Fibroblast of upper back skin (primary cell): ENCODE data around the gene SYT7.
"Not testable (repeated sequence)": the region's sequence is repeated elsewhere in the genome, so short reads cannot be mapped to it uniquely, and the experiment has no call there.

Experiments
- DNase-seq: peaks from one replicate; pipeline ENCODE4 v3.0.0-alpha.2; 2013

SYT7 gene

GRCh38 chr11:61494381-61494961, 86.4 kb downstream of the SYT7 start:
- DNase-seq: no peak

- DNase-seq: no peak
Observed at GRCh38 chr11:61491736-61492395, 89.0 kb downstream of the SYT7 start.

DNA sequence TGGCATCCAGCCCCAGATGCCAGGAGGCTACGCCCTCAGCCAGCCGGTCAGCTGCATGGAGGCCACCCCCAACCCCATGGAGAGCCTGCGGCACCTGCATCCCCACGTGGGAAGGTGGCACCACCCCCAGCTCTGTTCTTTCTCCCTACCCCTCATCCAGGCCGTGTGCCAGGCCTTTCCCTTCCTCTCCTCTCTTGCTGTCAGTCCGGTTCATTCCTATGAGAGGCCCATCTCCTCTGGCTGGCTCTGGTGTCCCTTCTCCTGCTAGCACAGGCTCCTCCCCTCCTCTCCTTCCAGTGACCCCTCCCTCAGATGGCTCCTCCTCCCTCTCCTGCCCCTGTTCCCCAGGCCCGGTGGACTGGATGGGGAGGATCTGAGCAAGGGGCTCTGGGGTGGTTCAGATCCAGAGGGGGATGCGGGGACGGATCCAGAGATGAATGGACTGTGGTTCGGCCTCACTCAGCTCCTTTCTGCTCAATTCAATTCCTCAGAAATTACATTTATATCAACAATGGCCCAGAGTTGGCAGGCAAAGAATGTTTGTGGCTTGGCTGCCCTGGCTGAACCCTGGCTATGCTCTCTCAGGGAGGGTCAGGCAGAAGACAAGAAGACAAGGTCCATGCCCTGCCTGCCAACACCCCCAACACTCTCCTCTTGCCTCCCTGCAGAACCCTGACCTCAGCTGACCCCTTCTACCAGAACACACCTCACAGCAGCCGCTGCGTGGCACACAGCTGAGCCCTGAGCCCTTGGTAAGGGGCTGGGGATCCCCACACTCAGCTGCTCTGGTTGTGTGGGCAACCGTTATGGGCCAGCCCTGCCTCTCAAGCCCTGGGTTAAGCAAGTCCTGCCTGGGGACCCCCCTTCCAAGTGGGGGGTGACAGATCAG, 90.8 kb downstream of the SYT7 start:
- DNase-seq: no peak

GRCh38 chr11:61488651-61489291, 92.1 kb downstream of the SYT7 start:
- DNase-seq: peak; percentile 16

GRCh38 chr11:61487342-61488025, 93.4 kb downstream of the SYT7 start:
- no peak for DNase-seq

DNA sequence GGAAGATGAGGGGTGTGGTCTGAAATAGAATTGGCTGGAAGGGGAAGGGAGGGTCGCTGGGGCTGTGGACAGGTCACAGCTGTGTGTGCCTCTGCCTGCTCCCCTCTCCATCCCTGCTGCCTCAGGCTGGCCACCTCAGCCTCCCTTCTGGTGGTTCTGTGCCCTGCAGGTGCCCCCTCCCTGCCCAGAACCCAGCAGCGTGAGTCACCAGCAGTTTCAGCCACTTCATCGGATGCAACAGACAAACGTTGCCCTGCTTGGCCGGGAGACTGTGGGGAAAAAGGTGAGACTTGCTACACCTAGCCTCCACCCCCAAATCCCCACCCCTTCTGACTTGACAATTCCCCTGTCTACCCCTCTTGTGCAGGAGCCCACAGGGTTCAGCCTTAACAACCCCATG, 94.1 kb downstream of the SYT7 start:
- DNase-seq: no peak

GRCh38 chr11:61486011-61486620, 94.8 kb downstream of the SYT7 start:
- no peak for DNase-seq

DNA sequence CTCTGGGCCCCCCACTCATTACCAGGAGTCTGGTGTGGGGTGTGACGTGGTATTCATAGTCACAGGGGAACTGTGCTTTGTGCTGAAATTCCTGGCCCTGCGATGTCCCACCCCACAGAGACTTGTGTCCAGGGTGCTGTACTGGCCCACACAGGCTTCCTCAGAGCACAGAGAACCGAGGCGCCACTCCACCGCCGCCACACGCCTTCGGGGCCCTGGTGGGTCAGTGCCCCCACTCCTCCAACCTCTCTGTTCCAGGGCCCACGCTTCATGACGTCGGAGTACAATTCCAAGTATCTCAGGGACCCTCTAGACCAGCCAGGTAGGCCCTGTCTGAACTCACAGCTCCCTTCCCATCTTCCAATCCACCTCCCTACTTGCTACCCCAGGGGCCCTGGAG, 95.8 kb downstream of the SYT7 start:
- no peak for DNase-seq

- no peak for DNase-seq
Observed at GRCh38 chr11:61484541-61484940, 96.3 kb downstream of the SYT7 start.

DNA sequence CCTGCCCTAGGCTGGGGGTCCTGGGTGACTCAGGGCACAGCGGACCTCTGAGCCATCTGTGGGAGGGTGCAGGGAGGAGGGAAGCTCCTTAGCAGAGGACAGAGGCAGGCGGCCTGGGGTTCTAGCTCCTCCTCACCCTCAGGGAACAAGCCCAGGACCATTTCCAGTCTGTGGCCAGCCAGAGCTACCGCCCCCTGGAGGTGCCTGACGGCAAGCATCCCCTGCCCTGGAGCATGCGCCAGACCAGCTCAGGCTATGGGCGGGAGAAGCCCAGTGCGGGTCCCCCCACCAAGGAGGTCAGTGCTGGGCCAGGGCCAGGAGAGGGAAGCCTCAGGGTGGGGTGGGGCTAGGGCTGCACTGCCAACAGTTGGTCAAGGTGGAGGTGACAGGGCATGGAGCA, 98.4 kb downstream of the SYT7 start:
- DNase-seq: no peak

DNA sequence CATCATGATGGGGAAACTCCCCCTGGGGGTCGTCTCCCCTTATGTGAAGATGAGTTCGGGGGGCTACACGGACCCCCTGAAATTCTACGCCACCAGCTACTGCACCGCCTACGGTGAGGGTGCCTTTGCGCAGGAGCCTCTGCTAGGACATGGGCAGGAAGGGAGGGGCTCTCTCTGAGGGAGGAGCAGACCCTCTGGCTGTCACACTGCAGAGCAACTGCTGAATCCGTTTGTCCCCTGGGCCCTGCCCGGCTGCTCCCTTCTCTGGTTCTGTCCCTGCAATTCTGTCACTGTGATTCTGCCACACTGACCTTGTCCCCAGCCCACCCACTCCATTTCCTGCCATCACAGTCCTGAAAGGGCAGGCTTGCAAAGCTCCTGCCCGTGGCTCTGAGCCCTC, 99.1 kb downstream of the SYT7 start:
- no peak for DNase-seq

GRCh38 chr11:61480994-61481335, 99.9 kb downstream of the SYT7 start:
- DNase-seq: no peak

DNA sequence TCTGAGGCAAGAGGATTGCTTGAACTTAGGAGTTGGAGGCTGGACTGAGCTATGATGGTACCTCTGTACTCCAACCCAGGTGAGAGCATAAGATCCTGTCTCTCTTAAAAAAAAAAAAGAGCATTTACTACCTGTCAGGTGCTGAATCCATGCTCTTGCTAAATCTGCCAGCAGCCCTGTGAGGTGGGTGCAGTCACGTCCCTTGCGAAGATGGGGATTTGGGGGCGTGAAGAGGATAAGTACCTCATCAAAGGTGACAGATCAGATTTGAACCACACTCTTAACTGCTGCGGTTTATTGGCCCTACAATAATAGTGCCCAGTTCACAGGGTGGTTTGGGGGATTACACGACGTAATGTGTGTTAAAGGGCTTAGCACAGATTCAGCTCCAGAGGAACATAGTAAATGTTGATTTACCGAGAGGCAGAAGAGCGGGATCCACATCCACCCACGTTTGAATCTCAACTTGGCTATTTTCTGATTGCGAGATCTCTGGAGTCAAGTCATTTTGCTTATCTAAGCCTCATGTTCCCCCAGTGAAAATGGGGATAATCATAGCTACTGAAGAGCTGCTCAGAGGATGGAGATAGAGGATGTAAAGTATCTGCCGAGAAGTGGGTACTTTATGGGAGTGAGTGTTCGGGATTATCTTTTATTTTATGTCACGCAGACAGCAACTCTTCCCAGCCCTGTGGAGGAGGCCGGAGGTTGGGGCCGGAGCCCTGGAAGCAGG, 100.4 kb downstream of the SYT7 start:
- DNase-seq: no peak

GRCh38 chr11:61479360-61480058, 101.4 kb downstream of the SYT7 start:
- not testable (repeated sequence) for DNase-seq

DNA sequence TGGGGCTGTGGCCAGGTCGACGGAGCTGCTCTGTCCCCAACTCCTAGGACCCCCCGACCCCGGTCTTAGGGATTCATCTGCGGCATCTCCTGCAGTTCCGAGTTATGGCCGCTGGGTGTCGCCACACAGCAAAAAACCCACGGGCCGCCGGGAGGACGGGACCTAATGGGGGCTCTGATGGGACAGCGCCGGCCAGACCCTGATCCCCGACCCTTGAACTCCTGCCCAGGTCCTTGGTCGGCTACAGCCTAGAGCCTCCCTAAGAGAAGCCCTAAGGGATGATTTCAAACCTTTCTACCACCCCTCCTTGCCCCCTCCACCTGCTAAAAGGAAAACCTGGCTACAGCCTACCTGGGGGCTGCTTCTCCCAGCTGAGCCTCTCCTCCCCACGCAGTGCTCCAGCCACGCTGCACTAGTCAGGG, 103.1 kb downstream of the SYT7 start:
- peak; percentile 17 for DNase-seq

GRCh38 chr11:61477126-61477525, 103.8 kb downstream of the SYT7 start:
- no peak for DNase-seq

DNA sequence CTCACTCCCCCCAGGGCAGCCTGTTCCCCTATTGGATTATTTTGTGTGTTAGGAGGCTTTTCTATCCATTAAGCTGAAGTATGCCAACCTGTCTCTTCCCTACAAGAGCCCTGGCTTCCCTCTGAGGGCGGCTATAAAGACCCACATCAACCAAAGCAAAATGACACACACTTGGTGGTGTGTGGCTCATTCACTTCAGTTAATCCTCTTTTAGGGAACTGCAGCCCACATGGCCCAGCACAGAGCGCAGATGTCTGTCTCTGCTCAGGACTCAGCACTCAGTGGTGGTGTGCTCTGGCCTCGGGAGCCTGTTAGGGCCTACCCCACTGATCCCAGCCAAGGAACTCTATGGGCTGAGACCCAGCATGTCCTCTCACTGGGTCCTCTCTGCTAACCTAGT, 104.5 kb downstream of the SYT7 start:
- no peak for DNase-seq

GRCh38 chr11:61475433-61475832, 105.4 kb downstream of the SYT7 start:
- DNase-seq: no peak

DNA sequence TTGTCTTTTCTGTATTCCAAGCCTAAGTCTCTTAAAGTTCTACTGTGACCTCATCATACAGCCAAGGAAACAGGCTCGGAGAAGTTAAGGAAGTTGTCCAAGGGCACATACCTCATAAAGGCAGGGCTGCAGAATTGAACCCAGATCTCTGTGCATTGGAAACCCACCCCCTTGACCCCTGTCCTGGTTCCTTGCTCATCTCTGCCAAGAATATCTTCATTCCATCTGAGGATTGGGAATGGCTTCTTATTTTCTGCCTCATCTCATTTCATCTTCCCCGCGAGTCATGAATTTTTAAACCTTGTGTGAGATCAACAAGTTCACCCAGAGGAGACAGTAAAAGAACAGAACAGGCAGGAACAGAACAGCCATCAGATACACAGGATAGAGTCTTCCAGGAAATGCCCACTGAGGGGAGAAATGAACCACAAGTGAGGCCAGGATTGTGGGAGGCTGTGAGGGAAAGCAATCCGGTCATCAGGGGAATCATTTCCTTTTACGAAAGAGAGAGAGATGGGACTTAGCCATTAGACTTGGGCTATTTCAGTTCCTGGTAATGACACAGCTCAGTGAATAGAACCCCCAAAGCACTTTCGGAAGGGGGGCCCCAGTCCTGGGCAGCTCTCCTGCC, 106.7 kb downstream of the SYT7 start:
- DNase-seq: no peak

- no peak for DNase-seq
Observed at GRCh38 chr11:61473370-61474012, 107.4 kb downstream of the SYT7 start.
